Measurements from ENCODE around the gene NSUN4.
"Not testable (repeated sequence)": the region's sequence is repeated elsewhere in the genome, so short reads cannot be mapped to it uniquely, and the experiment has no call there.

The NSUN4 gene

GRCh38 chr1:46365796-46366195, 25.2 kb downstream of the NSUN4 start:
- not testable (repeated sequence) for DNase-seq (ENCODE audit: low read depth, low spot score)

- no peak for DNase-seq (ENCODE audit: low read depth, low spot score)
Measured at GRCh38 chr1:46367072-46367471, 26.5 kb downstream of the NSUN4 start.

GRCh38 chr1:46367701-46368100, 27.1 kb downstream of the NSUN4 start:
- DNase-seq (ENCODE audit: low read depth, low spot score), result not testable (repeated sequence)

- DNase-seq (ENCODE audit: low read depth, low spot score), result no peak
Measured at GRCh38 chr1:46368791-46369190, 28.2 kb downstream of the NSUN4 start.

GRCh38 chr1:46369542-46370213, 29.1 kb downstream of the NSUN4 start:
- DNase-seq (ENCODE audit: low read depth, low spot score), result no peak

GRCh38 chr1:46370214-46370633, 29.6 kb downstream of the NSUN4 start:
- DNase-seq (ENCODE audit: low read depth, low spot score), result no peak

- DNase-seq (ENCODE audit: low read depth, low spot score), result no peak
Measured at GRCh38 chr1:46372431-46372830, 31.8 kb downstream of the NSUN4 start.

GRCh38 chr1:46379996-46380395, 39.4 kb downstream of the NSUN4 start:
- DNase-seq (ENCODE audit: low read depth, low spot score), result no peak

- DNase-seq (ENCODE audit: low read depth, low spot score), result no peak
Measured at GRCh38 chr1:46380508-46380907, 39.9 kb downstream of the NSUN4 start.

GRCh38 chr1:46393510-46393909, 52.9 kb downstream of the NSUN4 start:
- DNase-seq (ENCODE audit: low read depth, low spot score), result no peak

GRCh38 chr1:46394108-46394871, 53.7 kb downstream of the NSUN4 start, which contains the start of gene FAAH:
Gene FAAH (plus strand): TSS chr1:46394317. CDS start chr1:46394349, 32 bp downstream.
- DNase-seq (ENCODE audit: low read depth, low spot score), result no peak

GRCh38 chr1:46394872-46395465, 54.4 kb downstream of the NSUN4 start:
- DNase-seq (ENCODE audit: low read depth, low spot score), result no peak

- DNase-seq (ENCODE audit: low read depth, low spot score), result no peak
Measured at GRCh38 chr1:46396441-46397398, 56.1 kb downstream of the NSUN4 start.

GRCh38 chr1:46399307-46399706, 58.7 kb downstream of the NSUN4 start:
- DNase-seq (ENCODE audit: low read depth, low spot score), result no peak

- DNase-seq (ENCODE audit: low read depth, low spot score), result no peak
Measured at GRCh38 chr1:46400421-46400820, 59.8 kb downstream of the NSUN4 start.

GRCh38 chr1:46401154-46401913, 60.7 kb downstream of the NSUN4 start:
- no peak for DNase-seq (ENCODE audit: low read depth, low spot score)

- no peak for DNase-seq (ENCODE audit: low read depth, low spot score)
Measured at GRCh38 chr1:46401964-46402626, 61.5 kb downstream of the NSUN4 start.

GRCh38 chr1:46403916-46404315, 63.3 kb downstream of the NSUN4 start:
- no peak for DNase-seq (ENCODE audit: low read depth, low spot score)

- no peak for DNase-seq (ENCODE audit: low read depth, low spot score)
Measured at GRCh38 chr1:46404482-46405196, 64.0 kb downstream of the NSUN4 start.

GRCh38 chr1:46405197-46405555, 64.6 kb downstream of the NSUN4 start:
- DNase-seq (ENCODE audit: low read depth, low spot score), result no peak
